Endothelial cell (in vitro differentiated cells): Measurements from ENCODE around the gene NT5DC2. TPM values are rescaled to one million over a fixed set of nuclear protein-coding genes. Genes with fewer than 3 reads are reported as not detected.

Experiments used
- DNase-seq: peaks from one replicate; pipeline ENCODE4 v3.0.0; 2021; ENCODE audit warnings: low spot score
- H3K27ac Mint-ChIP-seq: one replicate; pipeline ENCODE4 v1.8.0; 2021; ENCODE audit warnings: mixed read lengths, inconsistent platforms; ENCODE audit not compliant: unreplicated experiment
- H3K27me3 Mint-ChIP-seq: one replicate; pipeline ENCODE4 v1.8.0; 2021; ENCODE audit warnings: mild to moderate bottlenecking, moderate library complexity, mixed read lengths, inconsistent platforms; ENCODE audit not compliant: unreplicated experiment
- H3K36me3 Mint-ChIP-seq: one replicate; pipeline ENCODE4 v1.8.0; 2021; ENCODE audit warnings: mild to moderate bottlenecking, low read depth, mixed read lengths, inconsistent platforms; ENCODE audit not compliant: unreplicated experiment
- H3K4me1 Mint-ChIP-seq: one replicate; pipeline ENCODE4 v1.8.0; 2021; ENCODE audit warnings: mild to moderate bottlenecking, mixed read lengths, inconsistent platforms; ENCODE audit not compliant: unreplicated experiment
- H3K4me3 Mint-ChIP-seq: one replicate; pipeline ENCODE4 v1.8.0; 2021; ENCODE audit warnings: mild to moderate bottlenecking, mixed read lengths, inconsistent platforms; ENCODE audit not compliant: unreplicated experiment
- H3K9me3 Mint-ChIP-seq: one replicate; pipeline ENCODE4 v1.8.0; 2021; ENCODE audit warnings: mixed read lengths, inconsistent platforms; ENCODE audit not compliant: unreplicated experiment
- CTCF ChIP-seq: fragments of 200-600 bp; sonication (generic); IDR thresholded peaks from one replicate; pipeline ENCODE4 v1.5.0; 2021; ENCODE audit warnings: antibody characterized with exemption; ENCODE audit not compliant: unreplicated experiment
- total RNA-seq: library from RNA; stranded (reverse); fragmentation: NEBNext Ultra II Directional; extraction: Animal tissue kit (Norgen Biotek cat#: 25700); gene quantifications from one replicate; pipeline ENCODE4 v1.2.1, GENCODE V29; 2021; ENCODE audit not compliant: unreplicated experiment

The NT5DC2 gene
- total RNA-seq, 1 donor from 2014 or later: 252 TPM

- Mint-ChIP-seq H3K4me3 (peak overlapping the region; percentile 65), H3K4me1 (peaks cover 15% of the 10 kb centered on the region), H3K27me3 (peaks cover 11% of the 10 kb centered on the region), H3K9me3 (no peaks in the 10 kb centered on the region), H3K36me3 (peaks cover 60% of the 10 kb centered on the region), H3K27ac (no peak overlapping the region)
- no peak for DNase-seq
- no peak for TF ChIP-seq CTCF
These were observed 56.4 kb downstream of the NT5DC2 start for GRCh38 chr3:52477076-52477795.

Other genes starting within 250 kb of the NT5DC2 start
- gene GLYCTK, start 246.0 kb downstream of the NT5DC2 start, total RNA-seq: 22.4 TPM
- 3.3 TPM for gene DNAH1, start 217.5 kb downstream of the NT5DC2 start, total RNA-seq
- gene BAP1, start 123.8 kb downstream of the NT5DC2 start, total RNA-seq: 118 TPM
- 15.9 TPM for gene PHF7, start 123.2 kb downstream of the NT5DC2 start, total RNA-seq
- 175 TPM for gene SEMA3G, start 88.8 kb downstream of the NT5DC2 start, total RNA-seq
- gene TNNC1, start 79.8 kb downstream of the NT5DC2 start, total RNA-seq: 0.67 TPM
- gene NISCH, start 78.3 kb downstream of the NT5DC2 start, total RNA-seq: 261 TPM
- gene STAB1, start 38.5 kb downstream of the NT5DC2 start, total RNA-seq: 866 TPM
- gene UQCC5, start 2.7 kb upstream of the NT5DC2 start, total RNA-seq: 13.3 TPM
- 68.7 TPM for gene PBRM1, start 152.1 kb upstream of the NT5DC2 start, total RNA-seq
- 50.0 TPM for gene GNL3, start 152.2 kb upstream of the NT5DC2 start, total RNA-seq
- 54.7 TPM for gene GLT8D1, start 171.9 kb upstream of the NT5DC2 start, total RNA-seq
- gene SPCS1, start 172.2 kb upstream of the NT5DC2 start, total RNA-seq: 83.9 TPM
- gene NEK4, start 237.1 kb upstream of the NT5DC2 start, total RNA-seq: 16.9 TPM
- not detected for gene ITIH1, start 243.7 kb upstream of the NT5DC2 start, total RNA-seq